A673 (cell line): ENCODE results near the gene UBR4. TPM values are rescaled to one million over a fixed set of nuclear protein-coding genes. Genes with fewer than 3 reads are reported as not detected.

Experiments
- BruUV-seq: library from RNA; stranded (reverse); fragments of 400-500 nt; replicated peaks from 2 replicates; lab custom pipeline; 2021; lab: Mats Ljungman, UMichigan
- CTCF ChIA-PET: fragments of 300-600 bp; sonication (Branson Sonifier 250); formaldehyde crosslinking; loops from one replicate; lab custom pipeline; 2022; ENCODE audit warnings: antibody characterized with exemption; lab: Charles Lee
- POLR2A ChIA-PET: fragments of 300-600 bp; sonication (Branson Sonifier 250); formaldehyde crosslinking; loops from one replicate; lab custom pipeline; 2022; ENCODE audit warnings: antibody characterized with exemption; ENCODE audit not compliant: low non-redundant PET; lab: Charles Lee
- DNase-seq: peaks from one replicate; pipeline ENCODE4 v3.0.0-alpha.2; 2015; ENCODE audit warnings: low spot score
- H3K27ac ChIP-seq: fragments of 200-600 bp; sonication (generic); 2 replicates; pipeline ENCODE4 v1.5.1; 2016; ENCODE audit warnings: mixed run types, low read depth, mild to moderate bottlenecking, mixed read lengths, antibody characterized with exemption, low read length; ENCODE audit not compliant: poor library complexity, severe bottlenecking
- H3K27me3 ChIP-seq: fragments of 200-600 bp; sonication (generic); replicated peaks from 2 replicates; pipeline ENCODE4 v1.6.1; 2017; ENCODE audit warnings: mixed run types, low read depth, mild to moderate bottlenecking, mixed read lengths, antibody characterized with exemption, low read length; ENCODE audit not compliant: insufficient read depth, poor library complexity
- H3K36me3 ChIP-seq: fragments of 200-600 bp; sonication (generic); 2 replicates; pipeline ENCODE4 v1.6.1; 2016; ENCODE audit warnings: mixed run types, mild to moderate bottlenecking, mixed read lengths, antibody characterized with exemption, low read length; ENCODE audit not compliant: insufficient read depth, poor library complexity, severe bottlenecking
- H3K4me1 ChIP-seq: fragments of 200-600 bp; sonication (generic); 2 replicates; pipeline ENCODE4 v1.6.1; 2017; ENCODE audit warnings: mixed run types, mild to moderate bottlenecking, mixed read lengths, antibody characterized with exemption, low read length; ENCODE audit not compliant: insufficient read depth, poor library complexity, severe bottlenecking
- H3K4me3 ChIP-seq: fragments of 200-600 bp; sonication (generic); 2 replicates; pipeline ENCODE4 v1.5.1; 2016; ENCODE audit warnings: low read depth, mixed run types, mild to moderate bottlenecking, mixed read lengths, low read length; ENCODE audit not compliant: poor library complexity, severe bottlenecking
- H3K9me3 ChIP-seq: fragments of 200-600 bp; sonication (generic); 2 replicates; pipeline ENCODE4 v1.6.1; 2016; ENCODE audit warnings: mixed run types, low read depth, mild to moderate bottlenecking, mixed read lengths, antibody characterized with exemption, low read length; ENCODE audit not compliant: poor library complexity, severe bottlenecking
- CTCF ChIP-seq: fragments of 300-800, 200-600 bp; sonication (generic); conservative IDR thresholded peaks from 2 replicates; pipeline ENCODE4 v1.5.1; 2017; ENCODE audit warnings: low read depth, mild to moderate bottlenecking, antibody characterized with exemption, low read length, moderate library complexity, mixed read lengths
- EZH2 ChIP-seq: fragments of 200-600 bp; sonication (generic); IDR thresholded peaks from 2 replicates; pipeline ENCODE4 v1.6.1; 2017; ENCODE audit warnings: borderline replicate concordance, low read depth, mild to moderate bottlenecking, mixed read lengths, antibody characterized with exemption, low read length; ENCODE audit not compliant: poor library complexity, severe bottlenecking
- intact Hi-C: fragments of 100-400 bp; cut with micrococcal nuclease; formaldehyde crosslinking; loops from one replicate; pipeline ENCODE4 v1.10.0; 2022; ENCODE audit not compliant: unreplicated experiment
- total RNA-seq: library from RNA; stranded (reverse); gene quantifications from 2 replicates; pipeline ENCODE4 v1.2.3, GENCODE V29; 2021

The UBR4 gene
- total RNA-seq, 1 experiment from 2014 or later, result 214 TPM

GRCh38 chr1:19120070-19120469 lies 90.0 kb downstream of the UBR4 start:
- no peak overlapping the region for H3K27ac ChIP-seq
- intact Hi-C loops, result no loop called here
- TF ChIP-seq EZH2, result no peak
- TF ChIP-seq CTCF, result no peak
- no TSS peak for BruUV-seq
- CTCF ChIA-PET, result no interaction called here
- POLR2A ChIA-PET, result no interaction called here
- DNase-seq, result no peak
- no peaks in the 10 kb centered on the region for H3K9me3 ChIP-seq
- H3K4me3 ChIP-seq, result no peak overlapping the region
- peaks cover 98% of the 10 kb centered on the region for H3K36me3 ChIP-seq
- H3K27me3 ChIP-seq, result no peaks in the 10 kb centered on the region
- H3K4me1 ChIP-seq, result no peaks in the 10 kb centered on the region

GRCh38 chr1:19115082-19115808 lies 94.8 kb downstream of the UBR4 start:
- Histone ChIP-seq H3K4me1 (no peaks in the 10 kb centered on the region), H3K4me3 (no peak overlapping the region), H3K27me3 (no peaks in the 10 kb centered on the region), H3K36me3 (peaks cover 99% of the 10 kb centered on the region), H3K27ac (no peak overlapping the region), H3K9me3 (no peaks in the 10 kb centered on the region)
- TF ChIP-seq EZH2 (no peak), CTCF (no peak)
- DNase-seq, result no peak
- no TSS peak for BruUV-seq
- intact Hi-C loops, result loop anchor here (10.0 kb wide), 1 partner anchor 50 kb away; no protein-coding TSS in a partner anchor
- POLR2A ChIA-PET, result no interaction called here
- CTCF ChIA-PET, result no interaction called here

GRCh38 chr1:19113697-19114092 lies 96.4 kb downstream of the UBR4 start:
- H3K9me3 ChIP-seq, result no peaks in the 10 kb centered on the region
- H3K4me3 ChIP-seq, result no peak overlapping the region
- TF ChIP-seq CTCF, result peak; percentile 49
- TF ChIP-seq EZH2, result no peak
- ChIA-PET CTCF (interaction anchor here (0.6 to 0.7 kb wide), 2 partner anchors 200 to 229 kb away, joined by 3 to 5 read pairs; no protein-coding TSS in a partner anchor), POLR2A (no interaction called here)
- BruUV-seq, result no TSS peak
- H3K27me3 ChIP-seq, result no peaks in the 10 kb centered on the region
- DNase-seq, result peak; percentile 48
- no peak overlapping the region for H3K27ac ChIP-seq
- intact Hi-C loops, result loop anchor here (10.0 kb wide), 1 partner anchor 51 kb away; no protein-coding TSS in a partner anchor
- peaks cover 98% of the 10 kb centered on the region for H3K36me3 ChIP-seq
- H3K4me1 ChIP-seq, result no peaks in the 10 kb centered on the region
